IMR-90 (cell line): ENCODE data around the gene KTI12. TPM values are rescaled to one million over a fixed set of nuclear protein-coding genes. Genes with fewer than 3 reads are reported as not detected.
A peak's percentile ranks its signal among the peaks of the same experiment; 100 is the strongest.
"Not testable (repeated sequence)": the region's sequence is repeated elsewhere in the genome, so short reads cannot be mapped to it uniquely, and the experiment has no call there.

Experiments
- ATAC-seq: fragments of 200-7000 bp; cut with Tn5 transposase; 2 replicates; pipeline ENCODE4 v1.9.1; 2020; ENCODE audit warnings: low read depth, mild to moderate bottlenecking, moderate library complexity
- BruUV-seq: library from RNA; stranded (reverse); fragments of 400-500 nt; replicated peaks from 2 replicates; lab custom pipeline; 2021; lab: Mats Ljungman, UMichigan
- CTCF ChIA-PET: fragments of 300-600 bp; formaldehyde crosslinking; extraction: SDS; loops from one replicate; lab custom pipeline; 2021; ENCODE audit warnings: antibody characterized with exemption; lab: Yijun Ruan, JAX
- POLR2A ChIA-PET: fragments of 300-600 bp; sonication (Branson Sonifier 250); formaldehyde crosslinking; loops from one replicate; lab custom pipeline; 2022; ENCODE audit warnings: antibody characterized with exemption; ENCODE audit not compliant: unreplicated experiment; lab: Charles Lee
- DNase-seq: peaks from one replicate; pipeline ENCODE4 v3.0.0; 2013
- H2AFZ ChIP-seq: replicated peaks from 2 replicates; pipeline ENCODE3; 2013; ENCODE audit warnings: low read length, mild to moderate bottlenecking; ENCODE audit not compliant: poor library complexity
- H2AK5ac ChIP-seq: 2 replicates; pipeline ENCODE4 v1.6.1; 2013; ENCODE audit warnings: low read depth, low read length, inconsistent platforms
- H2AK9ac ChIP-seq: replicated peaks from 2 replicates; pipeline ENCODE3; 2013; ENCODE audit warnings: mild to moderate bottlenecking, low read depth, low read length, moderate library complexity; ENCODE audit not compliant: poor library complexity
- H2BK120ac ChIP-seq: 2 replicates; pipeline ENCODE4 v1.6.1; 2013; ENCODE audit warnings: low read depth, low read length, inconsistent platforms
- H2BK15ac ChIP-seq: 3 replicates; pipeline ENCODE4 v1.6.1; 2013; ENCODE audit warnings: low read depth, low read length, inconsistent platforms
- H2BK20ac ChIP-seq: 2 replicates; pipeline ENCODE4 v1.6.1; 2013; ENCODE audit warnings: low read depth, mild to moderate bottlenecking, inconsistent platforms, low read length, moderate library complexity
- H2BK5ac ChIP-seq: 2 replicates; pipeline ENCODE4 v1.6.1; 2013; ENCODE audit warnings: mild to moderate bottlenecking, low read depth, low read length, inconsistent platforms; ENCODE audit not compliant: poor library complexity, severe bottlenecking
- H3K14ac ChIP-seq: replicated peaks from 2 replicates; pipeline ENCODE4 v1.6.1; 2013; ENCODE audit warnings: low read depth, low read length, inconsistent platforms
- H3K18ac ChIP-seq: 2 replicates; pipeline ENCODE4 v1.6.1; 2013; ENCODE audit warnings: low read depth, low read length, control low read depth
- H3K23ac ChIP-seq: 2 replicates; pipeline ENCODE4 v1.6.1; 2013; ENCODE audit warnings: low read depth, low read length, inconsistent platforms
- H3K27ac ChIP-seq: 2 replicates; pipeline ENCODE4 v1.5.1; 2013; ENCODE audit warnings: mild to moderate bottlenecking, control low read depth, low read length; ENCODE audit not compliant: insufficient read depth
- H3K27me3 ChIP-seq: 2 replicates; pipeline ENCODE4 v1.6.1; 2013; ENCODE audit warnings: low read length; ENCODE audit not compliant: control insufficient read depth, insufficient read depth
- H3K36me3 ChIP-seq: 2 replicates; pipeline ENCODE4 v1.6.1; 2013; ENCODE audit warnings: low read length, mixed read lengths; ENCODE audit not compliant: control insufficient read depth, insufficient read depth
- H3K4ac ChIP-seq: 2 replicates; pipeline ENCODE4 v1.6.1; 2013; ENCODE audit warnings: low read depth, low read length, inconsistent platforms
- H3K4me1 ChIP-seq: 2 replicates; pipeline ENCODE4 v1.6.1; 2013; ENCODE audit warnings: low read length, mixed read lengths; ENCODE audit not compliant: control insufficient read depth, insufficient read depth
- H3K4me2 ChIP-seq: 2 replicates; pipeline ENCODE4 v1.6.1; 2013; ENCODE audit warnings: low read depth, mild to moderate bottlenecking, control low read depth, low read length, moderate library complexity
- H3K4me3 ChIP-seq: 2 replicates; pipeline ENCODE4 v1.5.1; 2013; ENCODE audit warnings: low read depth, mild to moderate bottlenecking, control low read depth, low read length, moderate library complexity; ENCODE audit not compliant: insufficient read depth
- H3K56ac ChIP-seq: 2 replicates; pipeline ENCODE4 v1.6.1; 2013; ENCODE audit warnings: low read length, inconsistent platforms; ENCODE audit not compliant: insufficient read depth; ENCODE audit errors: extremely low read depth
- H3K79me1 ChIP-seq, 2 experiments: 2 replicates each; pipeline ENCODE4 v1.6.1; 2013; ENCODE audit warnings: low read length in 2 of 2, inconsistent platforms in 1 of 2, low read depth in 1 of 2
- H3K9ac ChIP-seq: 2 replicates; pipeline ENCODE4 v1.6.1; 2013; ENCODE audit warnings: low read depth, low read length, control low read depth
- H3K9me1 ChIP-seq: 2 replicates; pipeline ENCODE4 v1.6.1; 2013; ENCODE audit warnings: low read length, inconsistent platforms; ENCODE audit not compliant: insufficient read depth
- H3K9me3 ChIP-seq: 2 replicates; pipeline ENCODE4 v1.6.1; 2013; ENCODE audit warnings: low read length; ENCODE audit not compliant: control insufficient read depth, insufficient read depth
- H4K20me1 ChIP-seq: 2 replicates; pipeline ENCODE4 v1.6.1; 2013; ENCODE audit warnings: low read length, inconsistent platforms; ENCODE audit not compliant: insufficient read depth
- H4K5ac ChIP-seq: 2 replicates; pipeline ENCODE4 v1.6.1; 2013; ENCODE audit warnings: mild to moderate bottlenecking, low read depth, low read length, control low read depth
- H4K8ac ChIP-seq, 2 experiments: 2 replicates each; pipeline ENCODE4 v1.6.1; 2013; ENCODE audit warnings: low read depth in 2 of 2, low read length in 2 of 2, control low read depth in 1 of 2, inconsistent platforms in 1 of 2
- H4K91ac ChIP-seq: 2 replicates; pipeline ENCODE4 v1.6.1; 2013; ENCODE audit warnings: low read depth, low read length, inconsistent platforms; ENCODE audit not compliant: insufficient read depth
- CEBPB ChIP-seq: IDR thresholded peaks from 2 replicates; pipeline ENCODE4 v1.6.1; 2012; ENCODE audit warnings: low read depth, low read length, improper control_type of control experiment
- WGBS, 2 experiments: methylation state at CpG; one replicate each; pipeline versions ENCODE4 v1.1.5 to v1.1.7; 2013; ENCODE audit warnings: missing lambda C conversion rate in 2 of 2; ENCODE audit not compliant: insufficient read length in 1 of 2; ENCODE audit errors: extremely low coverage in 2 of 2; 5-methylcytosine and 5-hydroxymethylcytosine counted together
- dilution Hi-C: fragments of 300-500 bp; cut with HindIII; formaldehyde crosslinking; loops from one replicate; pipeline ENCODE4 v1.14.3; 2018; ENCODE audit warnings: low sequenced_read_pairs; ENCODE audit not compliant: unreplicated experiment
- in situ Hi-C: fragments of 300-500 bp; cut with MboI; formaldehyde crosslinking; loops from 3 replicates; pipeline ENCODE4 v1.14.3; 2019; ENCODE audit warnings: low sequenced_read_pairs, inconsistent platforms, mixed read lengths
- intact Hi-C: fragments of 100-400 bp; cut with micrococcal nuclease; formaldehyde crosslinking; loops from 2 replicates; pipeline ENCODE4 v1.10.0; 2022
- polyA plus RNA-seq, 3 experiments: library from polyadenylated mRNA; depleted of rRNA; stranded (reverse); fragments of >200 nt; gene quantifications; 2 replicates each; pipeline ENCODE4 v1.2.3, GENCODE V29; 2012; ENCODE audit warnings: low replicate concordance in 1 of 3
- total RNA-seq: library from RNA; depleted of rRNA; stranded (reverse); fragments of >200 nt; gene quantifications from 2 replicates; pipeline ENCODE4 v1.2.3, GENCODE V29; 2012

KTI12 gene
- total and polyA plus RNA-seq, 2 of the 4 experiments (the other 2 are of a cell fraction) = 15.2 to 16.3 TPM

- POLR2A ChIA-PET, H4K20me1 ChIP-seq, H3K56ac ChIP-seq, H3K14ac ChIP-seq, H3K23ac ChIP-seq, H3K27me3 ChIP-seq, DNase-seq, H2AFZ ChIP-seq, H3K27ac ChIP-seq, H3K9ac ChIP-seq, H3K36me3 ChIP-seq, intact Hi-C loops, H3K9me1 ChIP-seq, H2BK15ac ChIP-seq, H3K4me3 ChIP-seq, H4K8ac ChIP-seq, H2BK20ac ChIP-seq, dilution Hi-C loops, H3K4me1 ChIP-seq, H3K9me3 ChIP-seq, H3K4ac ChIP-seq, H2AK9ac ChIP-seq, in situ Hi-C loops, H2AK5ac ChIP-seq, H2BK120ac ChIP-seq, ATAC-seq, H3K4me2 ChIP-seq, BruUV-seq, H4K91ac ChIP-seq, H4K5ac ChIP-seq, H3K18ac ChIP-seq, CTCF ChIA-PET, H2BK5ac ChIP-seq: not testable (repeated sequence)
- WGBS, 2 experiments = 100% methylated on average over 1 of the region's 4 CpGs; no CpG with 5 or more reads in 1 of the 2 experiments
- H3K79me1 ChIP-seq = peaks cover 43 to 64% of the 10 kb centered on the region in 2 experiments
- TF ChIP-seq CEBPB = 0 out of 2 replicates have a peak, but pooled peaks have one; percentile 28
Observed at GRCh38 chr1:52049337-52049736, 15.7 kb upstream of the KTI12 start.

GRCh38 chr1:52045666-52046195, 12.1 kb upstream of the KTI12 start:
- H4K5ac ChIP-seq, H2BK5ac ChIP-seq, H3K14ac ChIP-seq, H4K91ac ChIP-seq, dilution Hi-C loops, H2AK9ac ChIP-seq, H2BK20ac ChIP-seq, ATAC-seq, H3K9me1 ChIP-seq, POLR2A ChIA-PET, H2AK5ac ChIP-seq, H2BK120ac ChIP-seq, in situ Hi-C loops, H3K4me1 ChIP-seq, H3K9me3 ChIP-seq, H2BK15ac ChIP-seq, H3K4ac ChIP-seq, H3K9ac ChIP-seq, H3K36me3 ChIP-seq, H3K18ac ChIP-seq, intact Hi-C loops, BruUV-seq, H3K4me3 ChIP-seq, DNase-seq, H4K8ac ChIP-seq, H3K27me3 ChIP-seq, CTCF ChIA-PET, H3K4me2 ChIP-seq, H2AFZ ChIP-seq, H3K56ac ChIP-seq, H3K27ac ChIP-seq, H3K23ac ChIP-seq, H4K20me1 ChIP-seq: not testable (repeated sequence)
- H3K79me1 ChIP-seq = peaks cover 55 to 58% of the 10 kb centered on the region in 2 experiments
- no CpG with 5 or more reads among the region's 4 CpGs for WGBS, 2 experiments
